Stimulated activated CD4-positive, alpha-beta T cell treated with anti-CD3 and anti-CD28 coated beads, TNF-alpha, amount 100 ng/mL, for 1 hour (primary cell): Measurements from ENCODE around the gene CAPN8.

ENCODE experiments used
- DNase-seq, 3 donors: peaks; one replicate each; pipeline ENCODE4 v3.0.0-alpha.2; 2020; ENCODE audit warnings: low read depth in 3 of 3, low spot score in 1 of 3

Gene CAPN8

DNA sequence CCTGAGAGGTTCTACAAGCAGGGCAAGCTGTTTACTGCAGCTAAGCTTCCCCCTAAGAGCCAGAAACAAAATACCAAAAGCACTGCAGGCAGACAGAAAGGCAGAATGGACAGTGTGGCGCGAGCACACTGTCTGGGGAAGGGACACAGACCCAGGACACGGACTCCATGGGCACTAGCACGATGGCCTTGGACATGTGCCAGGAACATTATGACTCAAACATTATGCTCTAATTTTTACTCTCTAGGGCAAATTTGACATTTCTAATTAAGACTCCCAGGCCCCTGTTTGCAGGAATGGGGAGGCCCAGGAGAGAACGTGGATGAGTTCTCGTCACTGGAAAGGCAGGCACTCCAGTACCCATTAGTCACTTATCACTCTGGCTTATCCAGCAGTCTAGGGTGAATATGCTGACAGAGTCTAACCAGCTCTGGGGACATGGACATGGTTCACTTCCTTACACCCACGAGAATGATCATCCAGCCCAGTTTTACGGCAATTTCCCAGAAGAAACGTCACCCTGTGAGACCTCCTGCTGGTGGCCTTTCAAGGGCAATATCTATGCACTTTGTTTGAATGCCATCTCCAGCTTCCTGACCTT lies 45.1 kb downstream of the CAPN8 start:
- DNase-seq, result no peak

- DNase-seq, result no peak
Measured at GRCh38 chr1:223618680-223619079, 46.8 kb downstream of the CAPN8 start.

- no peak for DNase-seq
Measured at GRCh38 chr1:223617323-223618070, 48.0 kb downstream of the CAPN8 start.

GRCh38 chr1:223616586-223616985 lies 48.9 kb downstream of the CAPN8 start:
- no peak for DNase-seq

DNA sequence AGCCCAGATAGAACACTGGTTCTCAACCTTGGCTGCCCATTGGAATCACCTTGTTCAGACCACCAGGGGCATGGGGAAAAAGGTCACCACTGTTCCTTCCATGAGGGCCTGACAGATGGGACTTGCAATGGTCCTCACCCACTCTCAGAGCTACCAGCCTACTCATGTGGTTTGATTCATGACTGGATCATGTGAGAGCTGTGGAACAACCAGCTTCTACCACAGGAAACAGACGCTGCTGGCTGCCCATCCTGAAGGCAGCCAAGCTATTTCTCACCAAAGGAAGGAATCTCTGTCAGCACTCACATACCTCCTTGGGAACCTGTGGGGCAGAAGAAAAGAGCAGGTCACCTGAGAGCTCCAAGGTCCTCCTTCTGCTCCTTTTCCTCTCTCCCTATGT lies 53.6 kb downstream of the CAPN8 start:
- no peak for DNase-seq

DNA sequence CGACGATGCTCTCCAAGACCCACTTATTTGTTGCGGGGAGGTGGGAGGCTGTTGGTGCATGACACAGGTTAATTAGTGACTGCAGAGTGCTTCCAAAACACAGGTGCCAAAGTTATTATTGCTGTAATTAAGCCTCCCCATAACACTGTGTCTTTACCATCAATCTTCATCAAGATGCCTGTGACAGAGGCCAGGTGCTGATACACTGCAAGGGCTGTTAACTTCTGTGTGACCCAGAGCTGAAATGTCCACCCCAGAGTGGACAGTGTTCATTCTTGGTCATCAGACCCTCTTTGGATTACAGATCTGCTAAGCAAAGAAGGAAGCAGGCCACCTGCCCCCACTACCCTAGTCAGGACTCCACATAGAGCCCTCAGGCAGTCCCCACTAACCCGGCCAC lies 55.5 kb downstream of the CAPN8 start:
- no peak for DNase-seq

GRCh38 chr1:223609066-223609465 lies 56.4 kb downstream of the CAPN8 start:
- no peak for DNase-seq

DNA sequence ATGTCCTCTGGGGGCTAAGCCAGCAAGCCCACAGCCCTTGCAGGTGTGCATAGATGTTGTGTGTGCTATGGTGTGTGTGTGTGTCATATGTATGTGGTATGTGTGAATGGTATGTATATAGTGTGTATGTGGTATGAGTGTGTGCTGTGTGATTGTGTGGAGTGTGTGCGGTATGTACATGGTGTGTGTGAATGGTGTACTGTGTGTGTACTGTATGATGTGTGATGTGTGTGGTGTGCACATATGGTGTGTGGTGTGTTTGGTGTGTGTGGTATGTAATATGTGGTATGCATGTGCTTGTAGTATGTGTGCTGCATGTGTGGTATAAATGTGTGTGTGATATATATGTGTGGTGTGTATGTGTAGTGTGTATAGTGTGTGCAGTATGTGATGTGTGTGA lies 107.0 kb downstream of the CAPN8 start:
- DNase-seq, result no peak

GRCh38 chr1:223557130-223557475 lies 108.4 kb downstream of the CAPN8 start:
- DNase-seq, result no peak

DNA sequence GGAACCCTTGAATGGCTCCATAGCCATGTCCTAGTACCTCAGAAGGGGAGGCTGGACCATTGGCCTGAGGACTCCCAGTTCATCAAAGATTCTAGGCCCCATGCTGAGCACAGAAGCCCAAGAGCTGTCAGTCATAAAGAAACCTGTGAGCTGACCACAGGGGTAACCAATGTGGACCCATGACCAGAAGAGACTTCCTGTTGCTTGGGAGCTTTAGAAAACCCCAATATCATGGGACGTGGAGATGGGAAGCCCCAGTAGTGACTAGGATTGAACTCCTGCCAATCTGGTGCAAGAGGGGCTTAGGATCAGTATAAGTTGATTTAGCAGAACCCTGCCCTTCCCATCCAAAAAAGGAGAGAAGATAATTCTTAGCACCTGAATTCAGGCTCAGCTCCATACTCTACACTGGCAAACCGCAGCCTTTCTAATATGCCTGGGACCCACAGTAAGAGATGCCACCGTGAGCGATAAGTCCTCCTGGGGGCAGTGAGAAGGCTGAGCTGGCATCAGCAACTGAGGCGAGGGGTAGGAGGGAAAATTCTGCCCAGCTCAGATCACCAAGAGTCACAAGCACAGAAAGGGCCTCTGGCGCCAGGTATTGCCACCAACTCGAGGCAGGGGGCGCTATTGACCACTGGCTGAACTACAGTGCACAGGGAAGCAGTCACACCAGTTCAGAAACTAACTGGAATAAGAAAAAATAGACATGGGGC lies 108.9 kb downstream of the CAPN8 start:
- DNase-seq, result no peak

DNA sequence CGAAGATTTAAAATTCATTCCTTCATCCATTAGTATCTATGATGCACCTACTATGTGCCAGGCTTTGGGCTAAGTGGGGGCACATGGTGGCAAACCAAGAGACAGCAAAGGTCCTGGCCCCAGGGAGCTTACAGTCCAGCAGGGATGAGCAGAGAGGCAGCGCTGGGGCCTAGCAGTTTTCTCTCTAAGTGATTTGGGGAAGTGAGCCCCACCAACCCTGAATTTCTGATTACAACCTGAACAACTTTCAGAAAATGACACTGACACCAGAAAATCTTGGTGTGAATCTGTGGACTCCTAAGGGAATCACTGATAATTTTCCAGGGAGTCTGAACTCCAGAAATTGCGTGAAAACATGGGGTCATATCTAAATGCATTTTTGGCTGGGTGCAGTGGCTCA lies 111.5 kb downstream of the CAPN8 start:
- no peak for DNase-seq

GRCh38 chr1:223551610-223552009 lies 113.9 kb downstream of the CAPN8 start:
- DNase-seq, result no peak

DNA sequence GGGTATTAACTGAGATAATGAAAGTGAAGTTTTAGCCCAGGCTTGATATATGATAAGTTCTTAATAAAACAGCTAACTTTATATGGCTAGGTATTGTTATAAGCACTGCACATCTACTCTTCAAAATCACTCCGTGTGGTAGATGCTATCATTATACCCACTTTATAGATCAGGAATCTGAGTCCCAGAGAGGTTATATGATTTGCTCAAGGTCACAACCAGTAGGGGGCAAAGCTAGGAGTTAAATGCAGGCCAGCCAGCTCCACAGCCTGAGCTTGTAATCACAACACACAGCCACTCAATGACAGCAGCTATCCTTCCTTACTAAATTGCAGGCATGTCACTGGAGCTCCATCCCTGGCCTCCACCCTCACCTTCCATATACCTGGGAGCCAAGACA lies 115.8 kb downstream of the CAPN8 start:
- no peak for DNase-seq

DNA sequence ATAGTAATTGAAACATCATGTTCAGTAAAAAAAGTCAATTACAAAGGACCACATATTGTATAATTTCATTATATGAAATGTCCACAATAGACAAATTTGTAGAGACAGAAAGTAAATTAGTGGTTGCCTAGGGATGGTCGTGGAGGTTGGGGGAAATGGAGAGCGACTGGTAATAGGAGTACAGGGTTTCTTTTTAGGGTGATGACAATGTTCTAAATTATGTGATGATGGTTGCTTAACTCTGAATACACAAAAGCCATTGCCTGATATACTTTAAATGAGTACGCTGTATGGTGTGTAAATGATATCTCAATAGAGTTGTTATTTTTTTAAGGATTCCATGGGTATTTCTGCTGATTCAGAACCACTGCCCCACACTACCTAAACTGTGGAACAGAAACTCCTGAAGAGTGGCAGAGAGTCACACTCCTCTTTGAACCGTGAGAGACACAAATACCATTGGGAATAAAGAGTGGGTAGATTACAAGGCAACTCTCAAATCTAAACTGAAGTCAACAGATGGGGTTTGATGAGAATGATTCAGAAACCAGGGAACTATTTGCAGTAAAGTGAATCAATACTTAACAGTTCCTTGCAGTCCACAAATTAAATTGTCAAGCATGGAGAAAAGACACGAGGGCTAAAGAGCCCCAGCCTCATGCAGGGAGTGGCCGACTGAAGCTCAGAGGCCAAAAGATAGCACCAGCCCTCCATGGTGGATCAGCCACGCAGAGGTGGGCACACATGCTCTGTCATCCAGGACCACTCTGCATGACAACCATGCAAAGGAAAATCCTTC lies 118.0 kb downstream of the CAPN8 start:
- DNase-seq, result no peak

DNA sequence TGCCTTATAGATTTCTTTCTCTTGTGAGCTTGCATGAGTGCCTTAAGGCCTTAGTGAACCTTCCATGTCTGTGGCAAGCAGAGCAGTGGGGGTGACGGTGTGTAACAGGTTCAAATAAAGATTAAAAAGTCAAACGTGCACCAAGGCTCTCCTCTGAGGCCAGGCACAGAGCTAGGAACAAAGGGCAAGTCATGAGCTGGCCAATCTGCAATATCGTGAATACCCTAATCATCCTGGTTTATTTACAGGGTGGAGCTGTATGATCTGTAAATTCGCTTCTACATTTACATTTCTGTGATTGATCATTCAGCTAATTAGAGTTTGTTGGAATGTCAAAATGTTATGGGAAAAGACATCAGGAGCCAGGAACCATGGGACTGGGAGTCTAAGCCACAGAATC lies 120.2 kb downstream of the CAPN8 start:
- DNase-seq, result no peak

GRCh38 chr1:223543560-223543959 lies 121.9 kb downstream of the CAPN8 start:
- DNase-seq, result no peak

GRCh38 chr1:223542831-223543230 lies 122.7 kb downstream of the CAPN8 start:
- DNase-seq, result no peak

DNA sequence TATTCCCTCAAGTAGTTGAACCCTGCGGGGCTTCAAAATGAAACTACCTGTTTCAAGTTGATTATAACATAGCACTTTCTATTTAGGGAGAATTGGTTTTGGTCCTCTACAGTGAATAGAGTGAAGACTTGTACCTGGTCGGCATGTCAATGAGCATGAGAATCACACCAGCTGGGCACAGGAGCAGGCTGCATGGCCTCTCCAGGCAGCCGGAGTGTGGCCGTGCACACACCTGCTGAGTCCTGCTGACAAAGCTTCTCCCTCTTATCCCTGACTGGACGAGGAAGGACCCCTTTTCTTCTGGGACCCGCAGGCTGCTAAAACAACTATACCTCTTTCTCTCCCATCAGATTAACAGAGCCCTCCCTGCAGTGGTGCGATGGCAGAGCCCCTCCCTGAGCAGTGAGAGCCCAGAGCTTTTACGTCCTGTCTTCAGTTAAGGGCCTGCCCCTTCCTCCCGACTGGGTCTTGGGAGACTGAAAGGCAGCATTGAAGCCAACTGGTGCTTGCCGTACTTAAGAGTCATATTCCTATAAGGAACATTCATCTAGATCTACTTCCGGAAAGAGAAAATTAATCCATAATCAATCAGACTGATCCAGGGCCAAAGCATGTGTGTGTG lies 124.9 kb downstream of the CAPN8 start:
- no peak for DNase-seq

DNA sequence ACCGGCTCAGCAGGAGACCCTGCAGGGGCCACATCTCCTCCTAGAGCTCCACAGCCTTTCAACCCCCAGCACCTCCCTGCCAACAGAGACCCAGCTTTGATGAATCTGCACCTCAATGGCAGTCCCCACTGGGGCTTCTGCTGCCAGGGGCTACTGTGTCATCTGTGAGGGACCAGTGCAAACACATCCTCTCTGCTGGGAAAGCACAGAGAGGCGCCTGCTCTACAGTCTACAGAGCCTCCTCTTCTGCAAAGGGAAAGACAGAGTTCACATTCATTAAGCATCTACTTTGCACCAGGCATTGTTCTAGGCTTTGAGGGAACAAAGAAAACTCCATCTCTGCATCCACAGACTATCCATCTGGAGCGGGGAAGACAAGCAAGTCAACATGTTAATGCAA lies 125.8 kb downstream of the CAPN8 start:
- DNase-seq, result no peak

GRCh38 chr1:223538981-223539380 lies 126.5 kb downstream of the CAPN8 start:
- no peak for DNase-seq

- DNase-seq, result no peak
Measured at GRCh38 chr1:223535319-223535718, 130.2 kb downstream of the CAPN8 start.
